ENCODE results near the gene ASB2. TPM values are rescaled to one million over a fixed set of nuclear protein-coding genes. Genes with fewer than 3 reads are reported as not detected.
A peak's percentile ranks its signal among the peaks of the same experiment; 100 is the strongest.

Gene ASB2
- total RNA-seq, 1 donor from 2014 or later = not detected

DNA sequence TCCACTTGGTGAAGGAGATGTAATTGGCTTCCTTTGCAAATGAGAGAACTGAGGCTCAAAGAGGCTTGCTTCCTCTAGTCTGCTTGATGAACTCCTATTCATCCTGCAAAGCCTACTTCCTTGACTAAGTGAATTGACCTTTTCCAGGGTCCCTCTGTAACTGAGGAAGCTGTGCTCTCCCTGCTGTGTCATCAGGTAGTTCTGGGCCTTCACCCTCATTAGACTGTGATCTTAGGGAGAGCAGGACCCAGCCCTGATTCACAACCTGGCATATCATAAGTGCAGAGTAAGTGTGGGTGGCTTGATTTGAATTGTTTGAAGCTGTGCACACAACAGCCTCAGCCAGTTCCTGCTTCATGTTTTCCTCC is 16.3 kb downstream of the ASB2 start:
- no peak for DNase-seq

DNA sequence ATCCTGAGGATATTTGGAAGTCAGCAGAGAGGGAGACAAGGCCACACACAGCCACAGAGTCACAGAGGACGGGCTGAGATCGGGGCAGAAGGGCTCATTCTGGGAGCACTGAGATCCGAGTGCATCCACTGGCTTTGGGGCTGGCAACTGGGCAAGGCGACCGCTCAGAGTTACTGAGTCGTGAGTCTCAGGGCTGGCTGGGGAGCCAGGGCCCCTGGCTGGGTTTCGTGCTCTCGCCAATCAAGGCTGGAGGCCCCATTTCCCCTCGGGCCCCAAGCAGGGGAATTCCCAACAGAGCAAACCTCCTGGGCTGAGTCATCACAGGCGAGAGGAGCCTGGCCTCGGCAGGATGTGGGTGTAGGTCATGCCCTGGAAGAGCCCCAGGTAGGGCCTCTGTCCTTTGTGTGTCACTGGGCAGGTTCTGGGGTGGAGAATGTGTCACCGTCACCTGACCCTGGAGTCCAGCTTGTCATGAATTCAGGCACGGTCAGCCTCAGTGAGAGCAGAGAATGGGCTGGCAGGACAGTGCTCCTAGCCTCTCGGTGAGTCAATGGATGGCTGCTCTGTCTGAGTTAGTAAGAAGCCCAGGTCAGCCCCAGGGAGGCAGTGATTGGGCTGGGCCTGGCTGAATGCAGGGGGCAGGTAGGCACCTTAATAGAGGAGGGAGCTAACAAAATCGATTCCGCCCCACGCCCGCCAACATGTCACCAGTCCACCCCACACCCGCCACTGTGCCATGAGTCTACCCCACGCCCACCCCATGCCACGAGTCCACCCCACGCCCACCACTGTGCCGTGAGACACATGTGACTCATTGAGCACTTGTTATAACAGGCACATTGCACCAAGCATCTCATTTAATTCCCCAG is 16.9 kb downstream of the ASB2 start:
- DNase-seq = peak; percentile 77

DNA sequence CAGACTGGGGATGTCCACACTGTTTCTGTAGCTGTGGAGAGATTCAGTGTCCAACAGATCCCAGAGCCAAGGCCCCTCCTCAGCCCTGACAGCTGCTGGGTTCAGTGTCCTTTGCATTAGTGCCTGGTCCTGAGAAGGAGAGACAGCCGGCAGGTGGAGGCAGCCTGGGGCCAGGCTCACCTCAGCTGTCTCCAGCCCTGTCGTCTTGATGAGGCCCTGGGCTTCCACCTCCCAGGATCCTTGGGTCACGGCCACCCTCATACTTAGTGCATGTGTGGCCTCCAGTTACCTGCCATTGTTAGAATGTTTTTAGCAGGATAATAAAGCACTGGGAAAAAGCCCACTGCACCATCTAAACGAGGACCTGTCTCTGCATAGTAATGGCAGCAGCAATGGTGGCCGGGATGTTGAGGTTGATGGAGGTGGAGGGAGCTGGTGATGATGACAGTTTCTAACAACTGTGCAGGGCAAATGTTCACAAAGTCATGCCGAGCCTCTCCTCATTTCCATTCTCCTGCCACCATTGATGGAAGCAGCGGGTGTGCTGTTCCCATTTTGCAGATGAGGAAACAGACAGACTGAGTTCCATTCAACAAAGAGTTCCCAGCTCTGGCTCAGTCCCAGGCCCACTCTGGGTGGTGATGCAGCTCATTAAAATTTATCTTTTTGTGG is 17.7 kb downstream of the ASB2 start:
- DNase-seq = no peak

DNA sequence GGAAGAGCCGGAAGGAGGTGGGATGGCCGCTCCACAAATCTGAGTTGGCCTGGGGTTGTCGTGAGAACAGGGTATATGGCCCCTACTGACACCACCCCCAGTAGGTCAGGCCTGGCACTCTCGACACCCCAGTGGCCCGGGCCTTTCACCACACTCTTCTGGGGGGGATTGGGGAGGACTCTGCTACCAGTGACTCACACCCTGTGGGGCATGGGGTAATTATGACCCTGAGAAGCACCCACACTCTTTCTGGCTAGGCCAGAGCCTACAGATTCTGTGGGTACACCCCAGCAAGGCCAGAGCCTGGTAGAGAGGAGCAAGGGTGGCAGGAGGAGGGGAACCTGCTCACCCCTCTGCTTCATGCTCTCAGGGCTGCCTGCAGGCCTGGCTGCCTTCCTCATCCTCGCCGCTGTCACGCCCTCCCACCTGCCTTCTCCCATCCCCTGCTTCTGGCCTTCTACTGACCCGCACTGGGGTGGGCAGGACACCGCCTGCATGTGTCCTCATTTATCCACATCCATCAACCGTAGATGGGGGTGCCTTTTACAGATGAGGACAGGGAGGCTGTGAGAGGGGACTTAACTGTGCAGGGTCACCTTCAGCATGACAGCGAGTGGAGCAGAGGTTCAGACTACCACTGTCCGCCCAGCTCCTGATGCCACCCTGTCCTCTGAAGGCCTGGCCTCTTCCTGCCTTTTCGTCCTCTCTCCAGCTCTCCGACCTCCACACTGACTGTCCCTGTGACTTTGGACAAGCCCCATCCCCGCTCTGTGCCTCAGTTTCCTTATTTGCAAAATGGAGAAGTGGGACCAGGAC is 18.4 kb downstream of the ASB2 start:
- DNase-seq = no peak

DNA sequence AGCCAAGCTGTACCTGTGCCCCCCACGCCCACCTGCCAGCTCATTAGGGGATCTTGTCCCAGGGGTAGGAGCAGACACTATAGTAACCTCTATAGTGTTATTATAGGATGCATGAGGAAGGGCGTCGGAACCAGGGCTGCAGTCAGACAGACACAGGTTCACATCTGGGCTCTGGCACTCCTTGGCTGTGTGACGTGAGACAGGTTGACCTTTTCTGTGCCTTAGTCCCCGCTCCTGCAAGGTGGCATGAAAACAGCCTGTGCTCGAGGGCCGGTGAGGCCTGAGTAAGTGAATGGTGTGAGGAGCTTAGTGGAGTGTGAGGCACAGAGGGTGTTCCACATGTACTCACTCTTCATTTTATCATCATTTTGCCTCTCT is 19.0 kb downstream of the ASB2 start:
- DNase-seq = no peak

DNA sequence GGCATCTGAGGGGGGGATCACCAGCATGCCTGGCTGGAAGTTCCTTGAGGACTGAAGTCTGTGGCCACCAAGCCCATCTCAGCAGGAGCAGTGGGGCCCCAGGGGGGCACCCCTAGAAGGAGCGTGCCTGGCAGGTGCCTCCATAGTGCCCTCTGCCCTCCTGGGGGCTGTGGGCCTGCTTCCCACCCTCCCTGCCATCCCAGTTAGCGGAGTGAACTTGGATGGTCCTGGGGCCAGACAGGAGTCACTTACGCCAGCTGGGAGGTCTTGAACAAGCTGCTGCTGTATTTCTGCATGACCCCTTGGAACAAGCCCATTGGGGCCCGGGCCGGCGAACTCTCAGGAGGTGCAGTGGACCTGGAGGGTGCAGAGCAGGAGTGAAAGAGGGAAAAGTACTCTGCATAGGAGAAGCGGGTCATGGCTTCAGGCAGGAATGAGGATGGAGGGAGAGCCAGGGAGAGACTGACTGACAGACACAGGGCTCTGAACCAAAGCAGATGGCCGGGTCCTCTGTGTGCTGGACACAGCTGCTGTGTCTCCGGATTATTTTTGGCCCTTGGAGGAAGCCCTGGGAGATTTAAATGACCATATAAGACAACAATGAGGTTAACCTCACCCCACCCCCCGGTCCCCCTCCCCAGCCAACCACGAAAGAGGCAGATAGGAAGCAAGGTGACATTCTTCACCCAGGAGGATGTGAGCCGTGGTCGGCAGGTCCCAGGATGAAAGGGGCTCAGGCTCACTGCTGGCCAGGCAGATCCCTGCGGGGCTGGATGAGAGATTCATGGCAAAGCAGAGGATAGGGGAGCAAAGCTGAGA is 19.6 kb downstream of the ASB2 start:
- DNase-seq = no peak

DNA sequence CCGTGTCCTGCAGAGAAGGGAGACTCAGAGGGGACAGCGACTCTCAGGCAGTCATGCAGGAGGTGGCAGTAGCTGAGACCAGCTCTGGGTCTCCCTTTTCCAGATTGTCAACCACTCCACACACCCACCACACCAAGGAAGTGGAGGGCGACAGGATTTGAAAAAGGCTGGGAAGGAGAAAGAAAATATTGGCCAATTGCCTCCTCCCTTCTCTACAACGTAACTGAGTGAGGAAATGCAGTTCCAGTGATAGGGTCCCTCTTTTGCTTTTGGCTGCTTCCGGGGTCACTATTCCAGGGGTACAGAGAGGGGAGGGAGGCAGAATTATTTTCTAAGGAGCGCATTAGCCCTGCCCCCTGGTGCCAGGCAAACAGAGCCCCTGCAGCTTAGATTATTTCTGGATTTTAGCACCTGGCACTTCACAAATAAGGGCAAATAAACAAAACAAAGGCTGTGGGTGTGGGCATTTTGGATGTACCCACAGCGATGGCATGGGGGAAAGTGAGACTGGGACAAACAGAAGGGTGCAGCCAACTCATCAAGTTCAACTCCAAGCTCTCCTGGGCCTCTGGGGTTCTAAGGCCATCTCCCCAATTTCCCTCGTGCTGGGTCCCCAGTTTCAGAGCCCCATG is 20.4 kb downstream of the ASB2 start:
- DNase-seq = no peak

DNA sequence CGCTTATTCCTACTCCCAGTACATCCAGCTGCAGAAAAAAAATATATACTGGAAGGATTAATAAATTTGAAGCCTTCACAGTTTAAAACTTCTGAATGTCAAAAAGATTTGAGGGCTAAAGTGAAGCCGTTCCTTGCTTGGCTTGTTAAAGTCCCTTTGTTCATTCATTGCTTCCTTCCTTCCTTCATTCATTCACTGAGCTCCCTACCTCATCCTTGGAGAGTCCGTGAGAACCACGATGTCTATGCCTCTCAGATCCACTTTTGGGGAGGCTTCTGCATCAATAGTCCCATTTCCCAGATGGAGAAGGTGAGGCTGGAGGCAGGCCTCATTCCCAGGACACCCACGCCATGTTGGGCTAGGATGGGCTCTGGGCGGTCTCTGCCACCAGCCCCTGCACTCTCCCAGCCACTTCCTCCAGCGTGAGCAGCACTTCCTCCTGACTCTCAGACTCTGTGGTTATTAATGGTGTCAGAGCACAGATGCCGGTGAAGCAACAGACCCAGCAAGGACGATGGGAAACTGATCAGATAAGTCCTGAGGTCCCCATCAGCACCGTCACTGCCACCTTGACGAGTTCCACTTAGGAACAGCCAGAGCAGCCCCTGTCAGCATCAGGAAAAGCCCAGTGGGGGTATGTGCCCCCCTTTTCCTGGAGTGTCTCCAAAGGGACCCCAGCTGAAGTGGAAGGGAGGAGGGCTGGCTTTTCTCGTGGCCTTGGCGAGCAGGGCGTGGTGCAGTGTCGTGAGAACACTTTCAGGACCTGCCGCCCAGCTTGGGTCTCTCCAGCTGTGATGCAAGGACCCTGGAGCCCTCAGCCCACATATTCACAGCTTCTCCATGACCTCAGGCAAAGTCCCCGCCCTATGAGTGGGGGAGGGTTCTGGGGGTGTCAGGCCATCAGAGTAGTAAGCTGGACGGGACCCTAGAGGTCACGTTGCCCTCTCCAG is 21.2 kb downstream of the ASB2 start:
- DNase-seq = peak; percentile 12

DNA sequence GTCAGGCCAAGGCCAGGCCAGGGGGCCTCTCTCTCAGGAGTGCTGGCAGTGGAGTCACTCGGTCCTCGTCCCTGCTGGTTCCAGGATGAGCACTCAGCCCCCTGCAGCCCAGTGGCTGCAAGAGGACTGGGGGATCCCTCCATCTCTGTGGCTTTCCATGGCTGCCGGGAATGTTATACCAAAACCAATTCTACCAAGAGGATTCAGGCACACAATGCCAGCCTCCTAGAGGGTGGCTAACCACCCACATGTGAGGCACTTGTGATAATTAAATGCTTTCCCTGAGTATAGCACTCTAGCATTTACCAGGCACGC is 21.9 kb downstream of the ASB2 start:
- DNase-seq = no peak

DNA sequence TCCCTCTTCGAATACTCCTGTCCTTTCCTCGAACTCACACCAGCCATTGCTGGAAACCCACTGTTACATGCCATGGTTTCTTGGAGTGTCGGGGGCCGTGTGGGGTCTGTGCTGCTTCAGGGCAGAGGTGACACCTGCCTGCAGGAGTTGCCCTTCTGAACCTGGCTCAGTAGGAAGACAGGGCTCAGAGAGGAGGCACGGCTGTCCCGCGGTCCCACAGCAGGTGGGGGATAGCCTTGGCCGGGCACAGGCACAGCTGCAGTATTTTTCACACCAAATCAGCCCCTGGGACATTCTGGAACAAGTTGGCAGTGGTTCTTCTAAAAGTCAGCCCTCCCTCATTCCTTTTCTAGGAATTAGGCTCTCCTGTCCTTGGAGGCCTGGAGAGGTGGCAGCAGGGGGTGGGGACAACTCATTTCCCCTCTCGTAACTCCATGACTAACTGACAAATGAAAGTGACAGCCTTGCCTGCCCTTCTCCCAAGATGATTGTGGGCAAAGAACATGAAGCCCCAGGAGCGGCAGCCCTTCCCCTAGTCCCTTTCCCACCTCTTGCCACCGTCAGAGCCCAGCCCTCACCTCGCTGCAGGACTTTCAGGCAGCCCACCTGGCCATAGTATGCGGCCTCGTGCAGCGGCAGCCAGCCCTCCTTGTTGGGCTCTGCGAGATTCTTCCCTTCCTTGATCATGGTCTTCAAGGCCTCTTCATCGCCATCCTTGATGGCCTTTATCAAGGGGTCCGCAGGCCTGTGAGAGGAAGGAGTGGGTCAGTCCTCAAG is 22.4 kb downstream of the ASB2 start:
- DNase-seq = no peak

DNA sequence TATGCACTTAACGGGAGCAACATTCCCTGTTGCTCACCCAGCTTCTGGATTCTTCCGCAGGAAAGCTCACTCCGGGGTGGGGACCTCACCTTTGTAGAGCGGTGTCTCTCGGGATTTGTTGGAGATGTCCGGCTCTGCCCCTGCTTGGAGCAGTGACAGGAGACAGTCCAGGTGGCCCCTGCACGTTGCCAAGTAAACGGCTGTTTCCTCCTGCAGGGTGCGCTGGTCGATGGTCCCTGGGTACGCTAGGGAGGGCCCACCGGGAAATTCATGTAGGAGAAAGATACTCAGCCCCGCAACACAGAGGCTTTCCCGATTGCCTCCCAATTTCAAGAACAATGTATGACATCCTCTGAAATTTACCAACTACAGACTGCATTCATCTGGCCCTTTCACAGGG is 23.1 kb downstream of the ASB2 start:
- DNase-seq = no peak

DNA sequence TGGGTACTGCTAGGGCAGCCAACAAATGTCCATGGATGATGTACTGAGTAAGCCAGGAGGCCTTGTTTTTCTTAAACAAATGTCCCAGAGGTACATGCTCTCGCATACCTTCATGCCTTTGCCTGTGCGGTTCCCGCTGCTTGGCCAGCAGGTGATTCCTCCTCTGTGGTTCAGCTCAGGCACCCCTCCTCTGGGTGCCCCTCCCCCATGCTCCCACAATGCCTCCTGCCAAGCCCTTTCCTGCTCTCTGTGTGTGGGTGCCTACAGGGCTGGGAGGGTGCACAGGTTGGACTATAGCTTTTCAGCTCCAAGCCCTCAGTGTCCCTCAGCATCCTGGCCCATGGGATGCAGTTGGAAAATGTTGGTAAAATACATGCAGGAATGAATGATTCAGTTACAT is 23.5 kb downstream of the ASB2 start:
- DNase-seq = no peak

DNA sequence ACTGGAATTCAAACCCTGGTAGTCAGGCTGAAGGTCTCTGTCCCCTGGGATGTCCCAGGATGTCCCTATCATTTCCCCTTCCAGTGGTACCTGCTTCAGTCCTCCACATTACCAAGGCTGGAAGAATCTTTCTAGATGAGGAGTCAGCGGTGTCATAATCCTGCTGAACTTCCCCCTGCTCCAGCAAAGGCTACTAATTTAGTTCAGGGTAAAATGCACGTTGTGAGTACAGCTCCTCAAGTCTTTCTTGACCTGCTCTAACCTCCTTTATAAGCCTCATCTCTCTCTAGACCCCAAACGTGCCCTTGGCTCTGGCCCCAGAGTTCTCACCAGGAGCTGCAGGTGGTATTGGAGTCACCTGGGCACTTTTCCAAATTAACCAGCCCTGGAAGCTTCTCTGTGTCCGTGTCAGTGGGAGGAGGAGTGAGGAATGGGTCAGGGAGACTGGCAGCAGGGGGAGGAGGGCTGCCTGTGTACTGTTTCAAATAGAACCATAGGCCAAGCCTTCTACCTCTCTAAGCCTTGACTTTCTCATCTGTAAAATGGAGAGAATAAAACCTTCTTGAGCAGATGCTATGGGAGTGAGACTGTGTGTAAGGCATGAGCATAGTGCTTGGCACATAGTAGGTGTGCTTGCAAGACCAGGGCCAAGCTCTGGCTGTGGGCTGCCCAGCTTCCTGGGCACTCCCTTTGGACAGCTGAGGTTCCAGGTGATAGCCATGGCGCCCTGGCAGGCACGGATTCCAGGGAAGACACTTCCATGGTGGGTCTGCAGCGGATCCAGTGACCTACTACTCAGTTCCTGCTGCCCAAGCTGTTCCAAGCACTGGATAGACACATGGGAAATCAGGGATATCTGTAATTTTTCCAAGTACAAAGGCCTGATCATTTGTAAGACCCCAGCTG is 24.5 kb downstream of the ASB2 start:
- no peak for DNase-seq

DNA sequence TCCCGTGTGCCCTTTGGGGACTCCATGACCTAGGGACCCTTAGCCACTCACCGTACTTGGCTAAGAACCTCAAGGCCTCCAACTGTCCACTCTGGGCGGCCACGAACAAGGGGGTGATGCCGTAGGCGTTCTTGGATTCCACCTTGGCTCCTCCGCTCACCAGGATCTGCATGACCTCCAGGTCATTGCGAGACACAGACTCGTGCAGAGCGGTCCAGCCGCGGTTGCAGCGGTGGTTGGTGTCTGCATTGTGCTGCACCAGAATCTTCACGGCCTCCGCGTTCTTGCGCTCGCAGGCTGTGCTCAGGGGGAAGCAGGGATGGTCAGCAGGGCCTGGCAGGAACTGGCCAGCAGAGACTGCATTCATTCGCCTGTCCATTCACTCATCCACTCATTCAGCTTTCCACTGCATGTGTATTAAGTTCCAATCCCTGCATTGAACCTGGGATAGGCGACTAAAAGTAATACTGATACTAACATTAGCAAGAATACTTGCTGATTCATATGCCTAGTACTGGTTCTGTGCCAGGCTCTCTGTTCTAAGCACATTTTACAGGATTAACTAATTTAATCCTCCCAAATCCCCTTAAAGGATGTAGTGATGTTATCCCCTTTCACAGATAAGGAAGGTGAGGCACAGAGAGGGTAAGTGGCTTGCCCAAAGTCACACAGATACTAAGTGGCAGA is 25.3 kb downstream of the ASB2 start:
- no peak for DNase-seq

DNA sequence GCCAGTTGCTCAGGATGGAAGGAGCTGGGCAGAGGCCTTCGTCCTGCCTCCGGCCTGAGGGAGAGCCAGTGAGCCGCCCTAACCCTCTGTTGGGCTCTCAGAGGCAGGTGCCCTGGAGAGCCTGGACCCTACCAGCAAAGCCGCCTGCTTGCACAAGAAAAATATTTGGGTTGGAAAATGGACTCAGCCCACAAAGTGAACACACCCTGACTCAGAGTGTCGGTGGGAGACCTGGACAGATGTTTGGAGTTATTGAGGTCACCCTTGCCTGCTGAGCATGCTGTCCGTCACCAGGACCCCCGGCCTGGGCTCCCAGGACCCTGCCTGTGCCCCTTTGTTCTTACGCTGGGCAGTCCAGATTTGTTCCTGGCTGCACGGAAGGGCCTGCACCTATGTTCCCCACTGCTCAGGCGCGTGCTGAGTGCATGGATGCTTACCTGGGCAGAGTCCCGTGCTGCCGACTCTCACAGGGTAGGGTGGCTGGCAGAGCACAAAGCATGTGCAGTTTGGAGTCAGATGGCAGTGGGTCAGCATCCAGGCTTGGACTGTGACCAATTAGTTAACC is 26.8 kb downstream of the ASB2 start:
- DNase-seq = no peak

DNA sequence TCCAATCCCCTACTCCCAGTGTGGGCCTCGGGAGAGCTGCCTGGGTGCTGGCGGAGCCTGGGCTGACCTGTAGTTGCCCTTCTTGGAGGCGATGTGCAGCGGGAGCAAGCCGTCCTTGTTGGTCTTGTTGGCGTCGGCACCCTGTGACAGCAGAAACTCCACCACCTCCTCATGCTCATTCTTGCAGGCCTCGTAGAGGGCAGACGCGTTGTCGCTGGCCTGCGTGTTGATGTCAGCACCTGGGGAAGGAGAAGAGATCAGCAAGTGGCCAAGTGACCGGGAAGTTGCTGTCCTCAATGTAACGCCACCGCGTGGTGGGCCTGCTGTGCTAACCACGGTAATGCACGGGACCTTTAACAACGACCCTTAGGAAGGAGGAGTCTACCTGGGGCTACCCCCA is 29.1 kb downstream of the ASB2 start:
- DNase-seq = no peak

DNA sequence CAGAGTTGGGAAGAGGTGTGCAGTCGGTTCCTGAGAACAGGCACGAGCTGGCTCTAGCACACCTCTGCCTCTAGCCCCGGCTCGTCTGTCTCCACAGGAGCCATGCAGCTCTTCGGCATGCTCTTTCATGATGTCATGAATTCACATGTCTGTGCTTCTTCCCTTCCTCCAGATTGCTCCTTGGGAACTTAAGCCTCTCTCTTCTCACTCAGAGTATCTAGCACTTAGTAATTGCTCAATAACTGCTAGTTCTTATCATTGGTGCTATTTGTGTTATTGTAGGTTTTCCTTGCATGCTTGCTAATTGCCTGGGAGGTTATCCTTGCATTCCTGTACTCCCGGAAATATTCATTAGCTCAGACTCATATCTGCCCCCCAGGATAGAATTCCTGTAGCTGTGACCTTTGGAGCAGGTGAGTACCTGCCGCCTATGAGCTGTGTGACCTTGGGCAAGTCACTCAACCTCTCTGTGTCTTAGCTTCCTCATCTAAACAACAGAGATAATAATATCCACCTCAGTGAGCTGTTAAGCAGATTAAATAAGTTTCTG is 29.8 kb downstream of the ASB2 start:
- DNase-seq = no peak

DNA sequence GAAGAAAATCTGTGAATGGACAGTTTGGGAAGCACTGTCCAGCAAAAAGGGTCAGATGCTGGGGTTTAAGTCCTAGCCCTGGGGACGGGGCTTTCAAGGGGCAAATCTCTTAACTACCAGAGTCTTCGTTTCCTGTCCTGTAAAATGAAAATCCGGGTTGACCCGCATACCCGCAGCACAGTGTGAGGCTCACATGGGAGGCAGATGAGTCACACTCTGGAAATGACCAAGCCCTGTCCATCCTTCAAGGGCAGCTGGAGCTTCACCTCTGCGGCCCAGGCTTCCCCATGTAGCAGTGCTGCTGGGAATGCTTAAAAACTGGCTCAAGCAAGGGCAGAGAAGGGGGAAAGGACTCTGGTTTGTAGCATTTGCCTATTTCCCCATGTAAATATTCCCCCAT is 30.3 kb downstream of the ASB2 start:
- DNase-seq = peak; percentile 62
